T-helper 2 cell treated with Interferon-gamma antibody and Interleukin-4, amounts not matched to agents 5 μg/mL and 100 μg/mL, for 36 hours (primary cell): Measurements from ENCODE around the gene PSMC3IP.
"Not testable (repeated sequence)": the region's sequence is repeated elsewhere in the genome, so short reads cannot be mapped to it uniquely, and the experiment has no call there.

Source experiments
- DNase-seq: peaks from one replicate; pipeline ENCODE4 v3.0.0; 2021; ENCODE audit warnings: low spot score
- H3K27ac Mint-ChIP-seq: one replicate; pipeline ENCODE4 v1.8.0; 2021; ENCODE audit warnings: mild to moderate bottlenecking, mixed read lengths
- H3K27me3 Mint-ChIP-seq: one replicate; pipeline ENCODE4 v1.8.0; 2021; ENCODE audit warnings: low read depth, mixed read lengths
- H3K36me3 Mint-ChIP-seq: one replicate; pipeline ENCODE4 v1.8.0; 2021; ENCODE audit warnings: low read depth, mixed read lengths
- H3K4me1 Mint-ChIP-seq: one replicate; pipeline ENCODE4 v1.8.0; 2021; ENCODE audit warnings: low read depth, mixed read lengths
- H3K4me3 Mint-ChIP-seq: one replicate; pipeline ENCODE4 v1.8.0; 2022; ENCODE audit warnings: mild to moderate bottlenecking, moderate library complexity, mixed read lengths
- H3K9me3 Mint-ChIP-seq: one replicate; pipeline ENCODE4 v1.8.0; 2021; ENCODE audit warnings: mixed read lengths

Gene PSMC3IP

DNA sequence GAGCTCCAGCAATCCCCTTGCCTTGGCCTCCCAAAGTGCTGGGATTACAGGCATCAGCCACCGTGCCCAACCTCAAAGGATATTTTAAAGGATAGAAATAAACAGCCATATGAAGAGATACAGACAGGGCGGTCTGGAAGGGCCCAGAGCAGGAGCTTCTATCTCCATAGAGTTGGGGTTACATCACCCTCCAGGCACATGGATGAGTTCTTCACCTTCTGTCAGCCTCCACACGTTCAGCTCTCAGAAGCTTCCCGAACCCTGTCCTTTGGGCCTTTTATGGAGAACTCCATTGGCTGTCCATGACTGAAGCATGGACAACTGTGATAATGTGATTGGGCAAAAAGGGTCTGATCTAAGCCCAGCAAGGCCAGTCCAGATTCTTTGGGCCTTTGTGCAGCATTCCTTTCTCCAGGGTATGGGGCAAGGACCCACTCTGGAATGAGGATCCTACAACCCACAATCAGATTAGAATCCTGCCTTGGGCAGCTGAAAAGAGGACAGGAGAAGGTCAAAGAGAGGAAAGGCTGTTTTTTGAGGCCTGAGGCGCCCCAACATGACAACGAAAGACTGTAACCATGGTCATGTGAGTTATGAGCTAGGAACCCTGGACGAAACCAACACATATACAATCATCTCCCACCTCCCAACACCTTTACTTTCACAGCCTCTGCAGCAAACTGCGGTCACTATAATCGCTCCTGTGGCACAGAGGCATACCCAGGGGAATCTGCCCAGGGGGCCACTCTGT, 31.6 kb downstream of the PSMC3IP start:
- not testable (repeated sequence) for DNase-seq, H3K36me3 Mint-ChIP-seq, H3K27ac Mint-ChIP-seq, H3K4me3 Mint-ChIP-seq, H3K27me3 Mint-ChIP-seq, H3K9me3 Mint-ChIP-seq
- H3K4me1 Mint-ChIP-seq, result peaks cover 12% of the 10 kb centered on the region

DNA sequence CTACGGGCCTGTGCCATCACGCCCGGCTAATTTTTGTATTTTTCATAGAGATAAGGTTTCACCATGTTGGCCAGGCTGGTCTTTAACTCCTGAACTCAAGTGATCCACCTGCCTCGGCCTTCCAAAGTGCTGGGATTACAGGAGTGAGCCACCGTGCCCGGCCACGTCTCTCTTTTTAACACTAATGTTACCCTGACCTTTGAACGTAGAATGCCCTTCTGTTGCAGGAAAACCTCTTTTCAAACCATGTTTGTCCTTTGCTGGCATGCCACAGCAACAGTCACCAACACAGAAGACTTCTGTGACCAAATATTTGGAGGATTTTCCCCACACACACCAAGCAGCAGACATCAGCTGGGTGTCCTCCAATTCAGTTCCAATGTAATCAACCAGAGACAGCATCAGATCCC, 32.6 kb downstream of the PSMC3IP start:
- no peak overlapping the region for H3K27ac Mint-ChIP-seq
- H3K4me1 Mint-ChIP-seq, result peaks cover 17% of the 10 kb centered on the region
- DNase-seq, result no peak
- no peak overlapping the region for H3K4me3 Mint-ChIP-seq
- H3K36me3 Mint-ChIP-seq, result peaks cover 7% of the 10 kb centered on the region
- H3K27me3 Mint-ChIP-seq, result no peaks in the 10 kb centered on the region
- H3K9me3 Mint-ChIP-seq, result no peaks in the 10 kb centered on the region

DNA sequence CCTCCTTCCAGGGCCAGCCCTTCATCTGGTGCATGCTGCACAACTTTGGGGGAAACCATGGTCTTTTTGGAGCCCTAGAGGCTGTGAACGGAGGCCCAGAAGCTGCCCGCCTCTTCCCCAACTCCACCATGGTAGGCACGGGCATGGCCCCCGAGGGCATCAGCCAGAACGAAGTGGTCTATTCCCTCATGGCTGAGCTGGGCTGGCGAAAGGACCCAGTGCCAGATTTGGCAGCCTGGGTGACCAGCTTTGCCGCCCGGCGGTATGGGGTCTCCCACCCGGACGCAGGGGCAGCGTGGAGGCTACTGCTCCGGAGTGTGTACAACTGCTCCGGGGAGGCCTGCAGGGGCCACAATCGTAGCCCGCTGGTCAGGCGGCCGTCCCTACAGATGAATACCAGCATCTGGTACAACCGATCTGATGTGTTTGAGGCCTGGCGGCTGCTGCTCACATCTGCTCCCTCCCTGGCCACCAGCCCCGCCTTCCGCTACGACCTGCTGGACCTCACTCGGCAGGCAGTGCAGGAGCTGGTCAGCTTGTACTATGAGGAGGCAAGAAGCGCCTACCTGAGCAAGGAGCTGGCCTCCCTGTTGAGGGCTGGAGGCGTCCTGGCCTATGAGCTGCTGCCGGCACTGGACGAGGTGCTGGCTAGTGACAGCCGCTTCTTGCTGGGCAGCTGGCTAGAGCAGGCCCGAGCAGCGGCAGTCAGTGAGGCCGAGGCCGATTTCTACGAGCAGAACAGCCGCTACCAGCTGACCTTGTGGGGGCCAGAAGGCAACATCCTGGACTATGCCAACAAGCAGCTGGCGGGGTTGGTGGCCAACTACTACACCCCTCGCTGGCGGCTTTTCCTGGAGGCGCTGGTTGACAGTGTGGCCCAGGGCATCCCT, 34.1 kb downstream of the PSMC3IP start:
- H3K9me3 Mint-ChIP-seq, result no peaks in the 10 kb centered on the region
- H3K27ac Mint-ChIP-seq, result no peak overlapping the region
- no peaks in the 10 kb centered on the region for H3K27me3 Mint-ChIP-seq
- peaks cover 16% of the 10 kb centered on the region for H3K4me1 Mint-ChIP-seq
- no peak for DNase-seq
- peaks cover 12% of the 10 kb centered on the region for H3K36me3 Mint-ChIP-seq
- no peak overlapping the region for H3K4me3 Mint-ChIP-seq

DNA sequence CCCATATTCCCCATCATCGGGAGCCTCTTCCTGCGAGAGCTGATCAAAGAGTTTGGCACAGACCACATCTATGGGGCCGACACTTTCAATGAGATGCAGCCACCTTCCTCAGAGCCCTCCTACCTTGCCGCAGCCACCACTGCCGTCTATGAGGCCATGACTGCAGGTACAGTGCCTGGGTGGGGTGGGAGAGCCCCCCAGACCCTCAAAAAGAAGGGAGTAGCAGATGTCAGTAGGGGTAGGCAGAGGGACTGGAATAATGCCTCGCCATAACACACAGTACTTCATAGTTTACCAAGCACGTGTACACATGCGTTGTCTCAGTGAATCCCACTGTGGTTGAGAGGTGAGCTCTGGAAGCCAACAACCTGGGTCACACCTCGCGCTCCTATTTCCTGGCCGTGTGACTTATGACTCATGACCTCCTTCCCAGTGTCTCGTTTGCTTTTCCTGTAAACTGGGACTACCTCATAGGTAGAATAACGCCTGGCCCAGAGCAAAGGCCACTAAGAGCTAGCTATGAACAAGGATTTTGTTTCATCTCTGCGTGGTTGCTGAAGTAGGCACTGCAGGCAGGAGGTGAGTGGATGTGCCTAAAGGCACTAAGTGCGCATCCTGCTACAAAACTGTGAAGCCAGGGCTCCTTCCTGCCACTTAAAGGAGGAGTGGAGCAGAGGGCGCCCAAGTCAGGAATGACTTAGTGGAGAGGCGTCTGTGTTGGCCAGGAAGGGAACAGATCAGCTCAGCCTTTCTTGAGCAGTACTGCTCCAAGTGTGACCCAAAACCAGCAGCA, 36.3 kb downstream of the PSMC3IP start:
- Mint-ChIP-seq H3K27me3 (no peaks in the 10 kb centered on the region), H3K27ac (peak overlapping the region; percentile 12), H3K36me3 (peaks cover 16% of the 10 kb centered on the region), H3K4me1 (peaks cover 20% of the 10 kb centered on the region), H3K4me3 (no peak overlapping the region), H3K9me3 (no peaks in the 10 kb centered on the region)
- DNase-seq, result no peak

DNA sequence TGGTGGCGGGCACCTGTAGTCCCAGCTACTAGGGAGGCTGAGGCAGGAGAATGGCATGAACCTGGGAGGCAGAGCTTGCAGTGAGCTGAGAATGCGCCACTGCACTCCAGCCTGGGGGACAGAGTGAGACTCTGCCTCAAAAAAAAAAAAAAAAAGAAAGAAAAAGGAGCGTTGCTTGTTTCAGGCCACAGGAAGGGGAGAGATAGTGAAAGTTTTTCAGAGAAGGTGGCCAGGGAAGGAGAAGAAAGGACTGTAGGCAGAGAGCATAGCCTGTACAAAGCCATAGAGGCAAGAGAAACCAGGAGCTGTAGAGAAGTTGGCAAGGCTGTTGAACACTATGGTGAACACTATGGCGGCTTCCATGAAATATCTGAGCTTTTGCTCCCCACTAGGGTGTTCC, 37.0 kb downstream of the PSMC3IP start:
- H3K36me3 Mint-ChIP-seq, result peaks cover 16% of the 10 kb centered on the region
- peaks cover 23% of the 10 kb centered on the region for H3K4me1 Mint-ChIP-seq
- not testable (repeated sequence) for DNase-seq, H3K9me3 Mint-ChIP-seq, H3K27me3 Mint-ChIP-seq, H3K4me3 Mint-ChIP-seq, H3K27ac Mint-ChIP-seq

DNA sequence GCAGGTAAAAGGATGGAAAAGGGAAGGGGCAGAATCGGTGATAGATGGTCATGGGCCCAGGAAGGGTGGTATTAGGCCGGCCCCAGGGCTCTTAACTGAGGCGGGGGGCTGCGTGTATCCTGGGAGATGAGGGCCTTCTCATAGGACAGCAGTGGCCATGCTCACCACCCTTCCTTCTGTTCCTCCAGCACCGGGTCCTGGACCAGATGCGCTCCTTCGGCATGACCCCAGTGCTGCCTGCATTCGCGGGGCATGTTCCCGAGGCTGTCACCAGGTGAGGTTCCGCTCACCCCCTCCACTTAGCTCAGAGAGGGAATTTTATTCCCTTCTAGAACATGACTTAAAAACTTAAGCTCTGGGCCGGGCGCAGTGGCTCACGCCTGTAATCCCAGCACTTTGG, 39.0 kb downstream of the PSMC3IP start:
- DNase-seq, result no peak
- Mint-ChIP-seq H3K36me3 (peaks cover 13% of the 10 kb centered on the region), H3K4me1 (peaks cover 26% of the 10 kb centered on the region), H3K9me3 (no peaks in the 10 kb centered on the region), H3K27me3 (peaks cover 3% of the 10 kb centered on the region), H3K4me3 (no peak overlapping the region), H3K27ac (no peak overlapping the region)

DNA sequence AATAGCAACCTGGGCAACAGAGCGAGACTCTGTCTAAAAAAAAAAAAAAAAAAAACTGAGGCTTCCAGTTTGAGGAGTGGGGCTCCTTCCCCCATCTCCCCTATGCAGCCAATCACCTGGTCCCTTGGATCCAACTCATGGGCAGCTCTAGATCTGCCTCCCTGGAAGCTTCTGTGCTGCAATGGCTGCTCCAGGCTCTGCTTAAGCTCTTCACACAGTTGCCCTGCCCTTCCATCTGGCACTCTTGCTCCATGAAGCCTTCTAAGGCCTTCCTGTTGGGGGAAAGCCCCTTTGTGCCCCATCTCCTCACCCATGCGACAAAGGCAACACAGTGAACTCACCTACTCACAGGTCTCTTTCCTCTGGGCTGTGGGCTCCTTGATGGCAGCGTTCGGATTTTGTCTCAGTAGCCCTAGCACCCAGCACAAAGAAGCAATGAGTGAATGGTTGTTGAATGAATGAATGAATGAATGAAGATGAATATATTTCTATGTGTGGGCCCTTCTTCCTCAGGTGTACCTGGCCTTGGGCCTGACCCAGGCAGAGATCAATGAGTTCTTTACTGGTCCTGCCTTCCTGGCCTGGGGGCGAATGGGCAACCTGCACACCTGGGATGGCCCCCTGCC, 39.6 kb downstream of the PSMC3IP start:
- Mint-ChIP-seq H3K27me3 (peaks cover 6% of the 10 kb centered on the region), H3K36me3 (peaks cover 13% of the 10 kb centered on the region), H3K27ac (peak overlapping the region; percentile 75), H3K4me3 (peak overlapping the region; percentile 81), H3K4me1 (peaks cover 28% of the 10 kb centered on the region), H3K9me3 (no peaks in the 10 kb centered on the region)
- no peak for DNase-seq

DNA sequence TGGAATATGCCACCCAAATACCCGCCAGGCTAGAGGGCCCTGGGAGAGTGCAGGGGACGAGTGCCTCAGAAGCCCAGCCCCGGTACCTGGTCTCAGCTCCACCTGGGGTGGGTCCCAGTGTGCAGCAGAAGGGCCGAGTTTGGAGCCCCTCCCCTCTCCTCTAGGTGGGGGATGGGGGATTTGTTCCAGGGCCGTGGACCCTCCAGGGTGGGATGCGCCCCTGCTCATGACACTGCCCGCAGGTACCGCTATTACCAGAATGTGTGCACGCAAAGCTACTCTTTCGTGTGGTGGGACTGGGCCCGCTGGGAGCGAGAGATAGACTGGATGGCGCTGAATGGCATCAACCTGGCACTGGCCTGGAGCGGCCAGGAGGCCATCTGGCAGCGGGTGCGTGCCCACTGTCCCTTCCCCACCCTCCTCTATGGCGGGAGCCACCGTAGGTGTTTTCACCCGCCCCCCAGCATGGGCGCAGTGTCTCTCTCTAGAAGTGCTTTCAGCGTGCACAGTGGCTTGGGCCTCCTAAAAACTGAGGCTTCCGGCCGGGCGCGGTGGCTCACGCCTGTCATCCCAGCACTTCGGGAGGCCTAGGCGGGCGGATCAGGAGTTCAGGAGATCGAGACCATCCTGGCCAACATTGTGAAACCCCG, 40.2 kb downstream of the PSMC3IP start:
- H3K27me3 Mint-ChIP-seq, result peaks cover 6% of the 10 kb centered on the region
- no peaks in the 10 kb centered on the region for H3K9me3 Mint-ChIP-seq
- peaks cover 28% of the 10 kb centered on the region for H3K4me1 Mint-ChIP-seq
- peak overlapping the region; percentile 86 for H3K4me3 Mint-ChIP-seq
- H3K27ac Mint-ChIP-seq, result peak overlapping the region; percentile 78
- no peak for DNase-seq
- peaks cover 13% of the 10 kb centered on the region for H3K36me3 Mint-ChIP-seq

DNA sequence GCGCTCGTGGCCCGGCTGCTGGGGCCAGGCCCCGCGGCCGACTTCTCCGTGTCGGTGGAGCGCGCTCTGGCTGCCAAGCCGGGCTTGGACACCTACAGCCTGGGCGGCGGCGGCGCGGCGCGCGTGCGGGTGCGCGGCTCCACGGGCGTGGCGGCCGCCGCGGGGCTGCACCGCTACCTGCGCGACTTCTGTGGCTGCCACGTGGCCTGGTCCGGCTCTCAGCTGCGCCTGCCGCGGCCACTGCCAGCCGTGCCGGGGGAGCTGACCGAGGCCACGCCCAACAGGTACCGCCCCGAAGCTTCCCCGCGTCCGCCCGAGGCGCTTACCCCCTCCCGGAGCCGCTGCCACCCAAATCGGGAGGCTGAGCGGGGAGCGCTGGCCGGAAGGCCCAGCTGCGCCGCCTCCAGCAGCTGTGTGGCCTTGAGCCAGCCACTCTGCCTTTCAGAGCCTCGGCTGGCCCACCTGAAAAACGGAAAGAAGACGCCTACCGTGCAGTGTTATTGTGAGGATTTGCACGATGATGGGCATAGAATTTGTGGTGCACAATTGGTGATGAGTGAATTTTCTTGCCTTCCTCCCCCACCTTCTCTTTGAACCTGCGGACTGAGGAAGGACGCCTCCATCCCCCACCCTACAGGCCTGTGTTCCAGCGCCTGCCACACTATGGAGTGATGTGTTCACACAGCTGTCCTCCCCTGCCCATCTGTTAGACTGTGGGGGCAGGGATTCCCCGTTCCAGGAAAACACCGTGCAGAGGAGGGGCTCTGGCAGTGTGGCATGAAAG, 41.0 kb downstream of the PSMC3IP start:
- H3K4me1 Mint-ChIP-seq, result peaks cover 31% of the 10 kb centered on the region
- no peaks in the 10 kb centered on the region for H3K9me3 Mint-ChIP-seq
- DNase-seq, result peak; percentile 81
- peak overlapping the region; percentile 78 for H3K27ac Mint-ChIP-seq
- H3K36me3 Mint-ChIP-seq, result peaks cover 12% of the 10 kb centered on the region
- H3K27me3 Mint-ChIP-seq, result peaks cover 6% of the 10 kb centered on the region
- peak overlapping the region; percentile 86 for H3K4me3 Mint-ChIP-seq

DNA sequence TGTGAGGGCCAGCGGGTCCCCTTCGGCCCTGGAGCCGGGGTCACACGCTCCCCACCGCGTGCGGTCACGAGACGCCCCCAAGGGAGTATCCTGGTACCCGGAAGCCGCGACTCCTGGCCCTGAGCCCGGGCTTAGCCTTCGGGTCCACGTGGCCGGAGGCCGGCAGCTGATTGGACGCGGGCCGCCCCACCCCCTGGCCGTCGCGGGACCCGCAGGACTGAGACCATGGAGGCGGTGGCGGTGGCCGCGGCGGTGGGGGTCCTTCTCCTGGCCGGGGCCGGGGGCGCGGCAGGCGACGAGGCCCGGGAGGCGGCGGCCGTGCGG, 41.5 kb downstream of the PSMC3IP start, which contains the start of gene NAGLU:
NAGLU (plus strand) TSS at position 194 of the 324 bp plus-strand sequence; CDS start at position 226, 32 bp downstream.
- peaks cover 28% of the 10 kb centered on the region for H3K4me1 Mint-ChIP-seq
- peak within 1 kb of the TSS; percentile 87 for H3K27ac Mint-ChIP-seq
- peak; percentile 92 for DNase-seq
- peaks cover 6% of the 10 kb centered on the region for H3K27me3 Mint-ChIP-seq
- peaks cover 9% of the 10 kb centered on the region for H3K36me3 Mint-ChIP-seq
- H3K9me3 Mint-ChIP-seq, result no peaks in the 10 kb centered on the region
- peak within 1 kb of the TSS; percentile 86 for H3K4me3 Mint-ChIP-seq

DNA sequence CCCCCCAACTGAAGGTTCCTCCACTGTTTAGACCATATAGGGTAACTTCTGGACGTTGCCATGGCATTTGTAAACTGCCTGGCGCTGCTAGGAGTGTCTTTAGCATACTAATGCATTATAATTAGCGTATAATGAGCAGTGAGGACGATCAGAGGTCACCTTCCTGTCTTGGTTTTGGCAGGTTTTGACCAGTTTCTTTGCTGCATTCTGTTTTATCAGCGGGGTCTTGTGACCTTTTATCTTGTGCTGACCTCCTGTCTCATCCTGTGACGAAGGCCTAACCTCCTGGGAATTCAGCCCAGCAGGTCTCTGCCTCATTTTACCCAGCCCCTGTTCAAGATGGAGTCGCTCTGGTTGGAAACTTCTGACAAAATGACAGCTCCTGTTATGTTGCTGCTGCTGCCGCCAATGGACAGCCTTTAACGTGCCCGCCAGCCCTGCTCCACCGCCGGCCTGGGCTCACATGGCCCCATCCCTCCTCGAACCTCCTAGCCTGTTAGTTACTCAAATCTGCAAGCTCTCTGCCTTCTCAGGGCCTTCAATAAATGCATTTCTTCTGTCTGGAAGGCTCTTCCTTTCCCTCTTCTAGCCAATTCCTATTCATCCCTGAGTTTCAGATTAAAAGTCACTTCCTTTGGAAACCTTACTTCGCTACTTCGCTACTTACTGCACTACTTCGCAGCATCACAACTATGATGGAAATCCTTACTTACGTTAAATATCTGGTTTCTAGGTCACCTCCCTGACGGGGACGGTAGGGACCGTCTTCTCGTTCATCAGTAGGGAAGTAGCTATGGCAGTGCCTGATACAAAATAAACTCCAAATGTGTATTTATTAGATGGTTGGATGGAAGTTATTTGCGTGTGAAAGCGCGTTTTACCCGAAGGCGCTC, 42.1 kb downstream of the PSMC3IP start:
- Mint-ChIP-seq H3K4me3 (peak overlapping the region; percentile 75), H3K27me3 (peaks cover 6% of the 10 kb centered on the region), H3K9me3 (no peaks in the 10 kb centered on the region), H3K27ac (peak overlapping the region; percentile 87), H3K36me3 (peaks cover 9% of the 10 kb centered on the region), H3K4me1 (peaks cover 26% of the 10 kb centered on the region)
- DNase-seq, result no peak
